ENCODE results near the gene MACC1.

Gene MACC1

GRCh38 chr7:20222219-20222828 is 5.1 kb upstream of the MACC1 start:
- no peak for DNase-seq (ENCODE audit: insufficient read length, low spot score)
- no peak for TF ChIP-seq CTCF (IDR thresholded peaks at IDR 0.05; ENCODE audit: insufficient read depth, missing control alignments)
- FAIRE-seq: no peak

GRCh38 chr7:20220921-20221547 is 3.9 kb upstream of the MACC1 start:
- FAIRE-seq (no peak), DNase-seq (ENCODE audit: insufficient read length, low spot score) (no peak)
- TF ChIP-seq CTCF (IDR thresholded peaks at IDR 0.05; ENCODE audit: insufficient read depth, missing control alignments): no peak

GRCh38 chr7:20220293-20220761 is 3.1 kb upstream of the MACC1 start:
- TF ChIP-seq CTCF (IDR thresholded peaks at IDR 0.05; ENCODE audit: insufficient read depth, missing control alignments): no peak
- DNase-seq (ENCODE audit: insufficient read length, low spot score) (no peak), FAIRE-seq (no peak)

GRCh38 chr7:20219446-20220292 is 2.5 kb upstream of the MACC1 start:
- TF ChIP-seq CTCF (IDR thresholded peaks at IDR 0.05; ENCODE audit: insufficient read depth, missing control alignments): no peak
- no peak for FAIRE-seq
- DNase-seq (ENCODE audit: insufficient read length, low spot score): no peak

- no peak for FAIRE-seq
- no peak for TF ChIP-seq CTCF (IDR thresholded peaks at IDR 0.05; ENCODE audit: insufficient read depth, missing control alignments)
- no peak for DNase-seq (ENCODE audit: insufficient read length, low spot score)
Measured at GRCh38 chr7:20219062-20219445, 1.9 kb upstream of the MACC1 start.

GRCh38 chr7:20218279-20218678 is 1.1 kb upstream of the MACC1 start:
- TF ChIP-seq CTCF (IDR thresholded peaks at IDR 0.05; ENCODE audit: insufficient read depth, missing control alignments): no peak
- FAIRE-seq (no peak), DNase-seq (ENCODE audit: insufficient read length, low spot score) (no peak)
